Neural cell (in vitro differentiated cells): ENCODE measurements around the gene AMZ1. TPM values are rescaled to one million over a fixed set of nuclear protein-coding genes. Genes with fewer than 3 reads are reported as not detected.

Source experiments
- H2AFZ ChIP-seq: fragments of 200-600, 300-800 bp; sonication (generic), shearing (Covaris generic); 2 replicates; pipeline ENCODE4 v1.6.0; 2014; ENCODE audit warnings: low read depth, mild to moderate bottlenecking, antibody characterized with exemption, low read length, moderate library complexity
- H3F3A ChIP-seq: fragments of 200-600 bp; shearing (Covaris generic); 2 replicates; pipeline ENCODE4 v1.6.1; 2016; ENCODE audit warnings: mild to moderate bottlenecking, moderate library complexity, mixed read lengths, antibody characterized with exemption, low read length; ENCODE audit not compliant: insufficient read depth, poor library complexity, severe bottlenecking
- H3K27ac ChIP-seq: fragments of 200-600, 300-800 bp; sonication (generic), shearing (Covaris generic); 2 replicates; pipeline ENCODE4 v1.5.1; 2014; ENCODE audit warnings: mild to moderate bottlenecking, low read length, moderate library complexity
- H3K27me3 ChIP-seq: fragments of 300-800, 200-600 bp; sonication (generic), shearing (Covaris generic); 2 replicates; pipeline ENCODE4 v1.6.0; 2014; ENCODE audit warnings: mild to moderate bottlenecking, low read depth, low read length, moderate library complexity; ENCODE audit not compliant: insufficient read depth
- H3K36me3 ChIP-seq: fragments of 300-800, 200-600 bp; sonication (generic), shearing (Covaris generic); 2 replicates; pipeline ENCODE4 v1.5.1; 2014; ENCODE audit warnings: mild to moderate bottlenecking, antibody characterized with exemption, low read length, moderate library complexity; ENCODE audit not compliant: insufficient read depth
- H3K4me2 ChIP-seq: fragments of 300-800, 200-600 bp; sonication (generic), shearing (Covaris generic); 2 replicates; pipeline ENCODE4 v1.6.0; 2014; ENCODE audit warnings: mild to moderate bottlenecking, low read length
- H3K4me3 ChIP-seq: fragments of 300-800, 200-600 bp; sonication (generic), shearing (Covaris generic); 2 replicates; pipeline ENCODE4 v1.5.1; 2014; ENCODE audit warnings: mild to moderate bottlenecking, low read length, moderate library complexity
- H3K79me2 ChIP-seq: fragments of 200-600 bp; shearing (Covaris generic); replicated peaks from 2 replicates; pipeline ENCODE4 v1.6.0; 2014; ENCODE audit warnings: mild to moderate bottlenecking, low read length, moderate library complexity; ENCODE audit not compliant: insufficient read depth
- H3K9ac ChIP-seq: fragments of 300-800, 200-600 bp; sonication (generic), shearing (Covaris generic); 2 replicates; pipeline ENCODE4 v1.6.1; 2016; ENCODE audit warnings: mild to moderate bottlenecking, low read length, mixed read lengths
- H3K9me2 ChIP-seq: fragments of 200-600 bp; shearing (Covaris generic); 2 replicates; pipeline ENCODE4 v1.6.1; 2016; ENCODE audit warnings: mild to moderate bottlenecking, low read length, mixed read lengths; ENCODE audit not compliant: insufficient read depth
- H3K9me3 ChIP-seq: fragments of 200-600, 300-800 bp; sonication (generic), shearing (Covaris generic); 2 replicates; pipeline ENCODE4 v1.6.1; 2016; ENCODE audit warnings: mild to moderate bottlenecking, mixed run types, low read length, moderate library complexity, mixed read lengths
- H4K20me1 ChIP-seq: fragments of 200-600 bp; shearing (Covaris generic); 2 replicates; pipeline ENCODE4 v1.6.1; 2016; ENCODE audit warnings: mild to moderate bottlenecking, mixed run types; ENCODE audit not compliant: insufficient read depth
- CTCF ChIP-seq: fragments of 450-650 bp; IDR thresholded peaks from 2 replicates; pipeline ENCODE4 v1.5.1; 2014; ENCODE audit warnings: antibody characterized with exemption, mild to moderate bottlenecking, moderate library complexity; ENCODE audit not compliant: poor library complexity, severe bottlenecking
- EP300 ChIP-seq: fragments of 450-650 bp; conservative IDR thresholded peaks from 2 replicates; pipeline ENCODE4 v1.6.1; 2014; ENCODE audit warnings: antibody characterized with exemption, mild to moderate bottlenecking, moderate library complexity; ENCODE audit not compliant: poor library complexity, severe bottlenecking
- EZH2 ChIP-seq: fragments of 200-600, 300-800 bp; shearing (Covaris generic), sonication (generic); IDR thresholded peaks from 2 replicates; pipeline ENCODE4 v1.6.1; 2014; ENCODE audit warnings: antibody characterized with exemption, low read length, borderline replicate concordance, mild to moderate bottlenecking; ENCODE audit not compliant: insufficient read depth, poor library complexity, severe bottlenecking
- MXI1 ChIP-seq: fragments of 450-650 bp; conservative IDR thresholded peaks from 2 replicates; pipeline ENCODE4 v1.6.1; 2014; ENCODE audit warnings: antibody characterized with exemption, mild to moderate bottlenecking; ENCODE audit not compliant: poor library complexity, severe bottlenecking
- POLR2AphosphoS5 ChIP-seq: IDR thresholded peaks from 2 replicates; pipeline ENCODE4 v1.6.1; 2012
- RAD21 ChIP-seq: fragments of 450-650 bp; conservative IDR thresholded peaks from 2 replicates; pipeline ENCODE4 v1.6.1; 2014; ENCODE audit warnings: antibody characterized with exemption, mild to moderate bottlenecking, moderate library complexity
- REST ChIP-seq: IDR thresholded peaks from 2 replicates; pipeline ENCODE4 v1.6.1; 2012; ENCODE audit warnings: borderline replicate concordance
- SMC3 ChIP-seq: fragments of 450-650 bp; conservative IDR thresholded peaks from 2 replicates; pipeline ENCODE4 v1.6.1; 2014; ENCODE audit warnings: antibody characterized with exemption, mild to moderate bottlenecking, moderate library complexity; ENCODE audit not compliant: poor library complexity
- TAF1 ChIP-seq: IDR thresholded peaks from 2 replicates; pipeline ENCODE4 v1.6.1; 2012; ENCODE audit warnings: low read depth
- polyA plus RNA-seq: library from polyadenylated mRNA; depleted of rRNA; stranded (reverse); fragments of >200 nt; gene quantifications from 2 replicates; pipeline ENCODE4 v1.2.3, GENCODE V29; 2014

AMZ1 gene
- polyA plus RNA-seq, 1 donor from 2014 or later, result not detected

GRCh38 chr7:2681929-2682799 lies 5.8 kb upstream of the AMZ1 start:
- Histone ChIP-seq H3K27ac (no peak overlapping the region), H3K4me2 (no peak overlapping the region), H3K79me2 (no peaks in the 10 kb centered on the region), H4K20me1 (no peaks in the 10 kb centered on the region), H3K27me3 (peaks cover 3% of the 10 kb centered on the region), H3K9me2 (no peaks in the 10 kb centered on the region), H2AFZ (no peak overlapping the region), H3K9ac (no peak overlapping the region), H3K4me3 (no peak overlapping the region), H3K9me3 (no peaks in the 10 kb centered on the region), H3F3A (no peaks in the 10 kb centered on the region), H3K36me3 (no peaks in the 10 kb centered on the region)
- TF ChIP-seq TAF1 (no peak), POLR2AphosphoS5 (no peak), REST (no peak), MXI1 (no peak), CTCF (no peak), EP300 (no peak), RAD21 (no peak), EZH2 (no peak)

GRCh38 chr7:2684501-2684900 lies 3.5 kb upstream of the AMZ1 start:
- H3K4me3 ChIP-seq, result no peak overlapping the region
- peaks cover 25% of the 10 kb centered on the region for H3K27me3 ChIP-seq
- H3K79me2 ChIP-seq, result no peaks in the 10 kb centered on the region
- no peaks in the 10 kb centered on the region for H3K9me3 ChIP-seq
- H4K20me1 ChIP-seq, result no peaks in the 10 kb centered on the region
- H2AFZ ChIP-seq, result no peak overlapping the region
- H3K9me2 ChIP-seq, result no peaks in the 10 kb centered on the region
- no peaks in the 10 kb centered on the region for H3K36me3 ChIP-seq
- H3F3A ChIP-seq, result no peaks in the 10 kb centered on the region
- no peak overlapping the region for H3K9ac ChIP-seq
- H3K4me2 ChIP-seq, result no peak overlapping the region
- TF ChIP-seq EP300, result no peak
- no peak for TF ChIP-seq POLR2AphosphoS5
- no peak for TF ChIP-seq CTCF
- TF ChIP-seq EZH2, result no peak
- no peak for TF ChIP-seq MXI1
- TF ChIP-seq REST, result no peak
- no peak for TF ChIP-seq TAF1
- no peak for TF ChIP-seq RAD21
- no peak for TF ChIP-seq SMC3
- H3K27ac ChIP-seq, result no peak overlapping the region
